ENCODE results near the gene ETF1.

Gene ETF1

DNA sequence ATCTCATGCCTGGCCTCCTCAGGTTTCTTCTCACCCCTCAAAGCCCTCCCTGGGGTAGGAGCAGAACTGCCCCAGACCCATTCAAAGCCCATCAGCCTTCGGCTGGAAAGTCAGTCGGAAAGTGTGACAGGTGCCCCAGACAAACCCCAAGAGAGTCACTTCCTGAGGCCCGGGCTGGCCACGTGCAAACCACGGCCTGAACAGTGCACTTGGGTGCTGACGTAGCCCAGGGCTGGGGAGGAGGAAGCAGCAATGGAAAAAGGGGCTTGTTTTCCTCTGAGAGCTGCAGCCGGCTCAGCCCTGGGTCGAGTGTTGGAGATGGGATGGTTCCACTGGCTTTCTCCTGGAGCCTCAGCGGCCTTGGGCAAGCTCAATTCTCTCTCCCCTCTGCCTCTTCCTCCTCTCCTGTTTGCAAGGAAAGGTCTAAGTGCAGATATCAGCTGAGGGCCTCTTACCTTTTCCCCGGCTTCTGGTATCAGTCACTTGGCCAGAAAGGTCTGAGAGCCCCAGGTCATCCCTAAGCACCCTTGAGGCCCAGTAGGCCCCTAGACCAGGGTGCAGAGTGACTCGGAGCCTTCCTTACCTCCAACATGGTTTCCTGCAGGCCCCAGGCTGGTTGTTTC lies 83.6 kb downstream of the ETF1 start:
- peak; percentile 54 for DNase-seq (ENCODE audit: extremely low read depth, insufficient read length)
- H3K27me3 ChIP-seq (replicated peaks; ENCODE audit: control insufficient read depth, insufficient read depth, low read length): no peaks in the 10 kb centered on the region
- TF ChIP-seq, protein P1, sequence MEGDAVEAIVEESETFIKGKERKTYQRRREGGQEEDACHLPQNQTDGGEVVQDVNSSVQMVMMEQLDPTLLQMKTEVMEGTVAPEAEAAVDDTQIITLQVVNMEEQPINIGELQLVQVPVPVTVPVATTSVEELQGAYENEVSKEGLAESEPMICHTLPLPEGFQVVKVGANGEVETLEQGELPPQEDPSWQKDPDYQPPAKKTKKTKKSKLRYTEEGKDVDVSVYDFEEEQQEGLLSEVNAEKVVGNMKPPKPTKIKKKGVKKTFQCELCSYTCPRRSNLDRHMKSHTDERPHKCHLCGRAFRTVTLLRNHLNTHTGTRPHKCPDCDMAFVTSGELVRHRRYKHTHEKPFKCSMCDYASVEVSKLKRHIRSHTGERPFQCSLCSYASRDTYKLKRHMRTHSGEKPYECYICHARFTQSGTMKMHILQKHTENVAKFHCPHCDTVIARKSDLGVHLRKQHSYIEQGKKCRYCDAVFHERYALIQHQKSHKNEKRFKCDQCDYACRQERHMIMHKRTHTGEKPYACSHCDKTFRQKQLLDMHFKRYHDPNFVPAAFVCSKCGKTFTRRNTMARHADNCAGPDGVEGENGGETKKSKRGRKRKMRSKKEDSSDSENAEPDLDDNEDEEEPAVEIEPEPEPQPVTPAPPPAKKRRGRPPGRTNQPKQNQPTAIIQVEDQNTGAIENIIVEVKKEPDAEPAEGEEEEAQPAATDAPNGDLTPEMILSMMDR (IDR thresholded peaks at IDR 0.05; ENCODE audit: insufficient read depth, low read length, poor library complexity, severe bottlenecking): no peak
- H3K4me3 ChIP-seq (replicated peaks; ENCODE audit: low read depth, low read length): no peak overlapping the region
- H3K36me3 ChIP-seq (ENCODE audit: control insufficient read depth, insufficient read depth, low read length): no peaks in the 10 kb centered on the region

DNA sequence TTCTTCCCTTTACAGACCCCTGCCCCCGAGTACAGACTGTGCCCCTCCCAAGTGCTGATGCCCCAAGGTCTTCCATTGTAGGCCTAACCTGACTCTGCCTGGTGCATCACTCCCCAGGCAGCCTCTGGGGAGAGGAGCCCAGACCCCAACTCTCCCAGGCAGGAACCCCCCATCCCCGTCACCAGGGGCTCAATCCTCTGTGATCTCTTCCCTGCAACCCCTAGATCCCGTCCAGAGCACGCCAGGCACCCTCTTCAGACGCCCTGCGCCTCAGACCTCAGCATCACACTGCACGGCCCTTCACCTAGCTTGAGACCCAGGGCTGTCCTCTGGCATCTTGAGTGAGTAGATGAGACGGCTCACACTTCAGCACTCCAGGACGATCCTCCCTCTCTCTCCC lies 84.2 kb downstream of the ETF1 start:
- Histone ChIP-seq H3K36me3 (ENCODE audit: control insufficient read depth, insufficient read depth, low read length) (no peaks in the 10 kb centered on the region), H3K4me3 (replicated peaks; ENCODE audit: low read depth, low read length) (no peak overlapping the region), H3K27me3 (replicated peaks; ENCODE audit: control insufficient read depth, insufficient read depth, low read length) (no peaks in the 10 kb centered on the region)
- no peak for DNase-seq (ENCODE audit: extremely low read depth, insufficient read length)
- TF ChIP-seq, protein P1 (IDR thresholded peaks at IDR 0.05; ENCODE audit: insufficient read depth, low read length, poor library complexity, severe bottlenecking): no peak

DNA sequence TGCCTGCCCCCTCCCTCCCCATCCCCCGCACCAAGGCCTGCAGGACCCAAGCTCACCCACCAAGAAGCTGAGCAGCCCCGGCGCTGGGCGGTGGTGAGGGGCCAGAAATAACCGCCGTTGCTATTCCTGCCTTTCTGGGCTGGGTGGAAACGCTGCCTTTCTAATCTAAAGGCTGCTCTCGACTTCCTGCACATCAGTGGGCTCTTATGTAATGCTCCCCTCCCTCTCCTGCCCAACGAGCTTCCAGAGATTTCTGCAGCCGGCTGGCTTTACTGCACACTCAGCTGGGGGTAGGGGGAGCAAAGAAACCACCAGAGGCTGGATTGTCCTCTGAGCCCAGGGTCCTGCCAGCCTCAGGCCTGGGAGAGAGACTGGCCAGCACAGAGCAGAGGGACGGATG lies 84.7 kb downstream of the ETF1 start:
- Histone ChIP-seq H3K4me3 (replicated peaks; ENCODE audit: low read depth, low read length) (no peak overlapping the region), H3K27me3 (replicated peaks; ENCODE audit: control insufficient read depth, insufficient read depth, low read length) (no peaks in the 10 kb centered on the region), H3K36me3 (ENCODE audit: control insufficient read depth, insufficient read depth, low read length) (no peaks in the 10 kb centered on the region)
- DNase-seq (ENCODE audit: extremely low read depth, insufficient read length): no peak
- TF ChIP-seq, protein P1 (IDR thresholded peaks at IDR 0.05; ENCODE audit: insufficient read depth, low read length, poor library complexity, severe bottlenecking): no peak

DNA sequence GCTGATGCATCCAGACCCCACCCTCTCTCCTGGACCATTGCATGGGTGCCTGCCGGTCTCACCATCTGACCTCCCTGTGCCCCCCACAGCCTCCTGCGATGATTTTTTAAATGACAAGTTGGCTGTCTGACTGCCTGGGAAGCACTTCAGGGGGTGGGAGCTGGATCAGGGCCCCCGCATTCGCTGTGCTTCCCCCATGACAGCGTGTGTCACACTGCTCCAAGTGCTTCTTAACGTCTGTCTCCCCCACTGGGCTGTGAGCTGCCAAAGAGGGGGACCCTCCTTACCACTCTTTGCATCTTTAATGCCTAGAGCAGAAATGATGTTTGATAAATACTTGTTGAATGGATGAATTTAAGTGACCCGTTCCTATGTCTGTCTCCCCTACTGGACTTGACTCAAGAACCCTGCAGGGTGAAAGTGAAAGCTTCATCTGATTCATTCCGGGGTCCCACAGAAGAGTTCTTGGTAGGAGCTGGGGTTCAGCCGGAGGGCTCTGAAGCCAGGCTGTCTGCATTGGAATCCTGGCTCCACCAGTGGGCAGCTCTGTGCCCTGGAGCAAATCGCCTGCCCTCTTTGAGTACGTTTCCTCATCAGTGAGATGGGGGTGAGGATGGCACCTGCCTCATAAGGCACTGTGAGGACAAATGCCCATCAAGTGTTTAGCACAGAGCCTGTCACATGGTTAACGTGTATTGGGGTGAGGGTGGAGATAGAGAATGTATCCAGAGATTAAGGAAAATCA lies 85.3 kb downstream of the ETF1 start:
- no peaks in the 10 kb centered on the region for H3K36me3 ChIP-seq (ENCODE audit: control insufficient read depth, insufficient read depth, low read length)
- no peak for DNase-seq (ENCODE audit: extremely low read depth, insufficient read length)
- H3K4me3 ChIP-seq (replicated peaks; ENCODE audit: low read depth, low read length): no peak overlapping the region
- H3K27me3 ChIP-seq (replicated peaks; ENCODE audit: control insufficient read depth, insufficient read depth, low read length): no peaks in the 10 kb centered on the region
- TF ChIP-seq, protein P1 (IDR thresholded peaks at IDR 0.05; ENCODE audit: insufficient read depth, low read length, poor library complexity, severe bottlenecking): no peak
